ENCODE data around the gene NQO2. TPM values are rescaled to one million over a fixed set of nuclear protein-coding genes. Genes with fewer than 3 reads are reported as not detected.
A peak's percentile ranks its signal among the peaks of the same experiment; 100 is the strongest.

The NQO2 gene
- polyA plus RNA-seq, 1 of the 3 experiments (the other 2 are of a cell fraction) = 19.2 TPM

- H3K4me2 ChIP-seq = peak overlapping the region; percentile 90
- no peak for DNase-seq
- H3K27me3 ChIP-seq (ENCODE audit: insufficient read depth) = no peaks in the 10 kb centered on the region
- no peaks in the 10 kb centered on the region for H4K20me1 ChIP-seq (ENCODE audit: insufficient read depth)
- peak overlapping the region; percentile 40 to 99; a peak in 3 of 4 replicates for H3K27ac ChIP-seq (ENCODE audit: low read depth in 2 of 2, low read length in 1 of 2)
- no peaks in the 10 kb centered on the region for H3K36me3 ChIP-seq (replicated peaks in 1 of 2; ENCODE audit: control insufficient read depth in 1 of 2, insufficient read depth in 2 of 2, low read length in 1 of 2)
- CTCF ChIA-PET = interaction anchor here (0.7 to 5.1 kb wide), 8 partner anchors 9 to 248 kb away, joined by 3 to 88 read pairs (median 4); no protein-coding TSS in a partner anchor
- H2AFZ ChIP-seq (ENCODE audit: low read depth) = no peak overlapping the region
- no peaks in the 10 kb centered on the region for H3K9me3 ChIP-seq
- peaks cover 29% of the 10 kb centered on the region for H3F3A ChIP-seq (replicated peaks; ENCODE audit: insufficient read depth)
- POLR2A ChIA-PET = interaction anchor here (1.1 to 4.5 kb wide), 2 partner anchors 15 to 240 kb away, joined by 3 to 38 read pairs; partner anchors contain the start of gene SERPINB6
- peak overlapping the region; percentile 98; the same call in 1 of the 2 replicates for H3K9ac ChIP-seq
- peaks cover 18 to 19% of the 10 kb centered on the region in 2 experiments for H3K4me1 ChIP-seq (ENCODE audit: control insufficient read depth in 1 of 2, insufficient read depth in 2 of 2, low read depth in 1 of 2, low read length in 1 of 2)
- H3K4me3 ChIP-seq (ENCODE audit: low read depth in 2 of 2, low read length in 1 of 2) = peak overlapping the region in 1 of 2 experiments; percentile 27; a peak in 1 of 4 replicates
- WGBS (ENCODE audit: low lambda C conversion rate) = 19% methylated on average over 4 of the region's 4 CpGs
- peaks cover 4% of the 10 kb centered on the region; the same call in 1 of the 2 replicates for H3K79me2 ChIP-seq (ENCODE audit: insufficient read depth)
- H3K9me2 ChIP-seq = no peaks in the 10 kb centered on the region
- TF ChIP-seq, protein P1, sequence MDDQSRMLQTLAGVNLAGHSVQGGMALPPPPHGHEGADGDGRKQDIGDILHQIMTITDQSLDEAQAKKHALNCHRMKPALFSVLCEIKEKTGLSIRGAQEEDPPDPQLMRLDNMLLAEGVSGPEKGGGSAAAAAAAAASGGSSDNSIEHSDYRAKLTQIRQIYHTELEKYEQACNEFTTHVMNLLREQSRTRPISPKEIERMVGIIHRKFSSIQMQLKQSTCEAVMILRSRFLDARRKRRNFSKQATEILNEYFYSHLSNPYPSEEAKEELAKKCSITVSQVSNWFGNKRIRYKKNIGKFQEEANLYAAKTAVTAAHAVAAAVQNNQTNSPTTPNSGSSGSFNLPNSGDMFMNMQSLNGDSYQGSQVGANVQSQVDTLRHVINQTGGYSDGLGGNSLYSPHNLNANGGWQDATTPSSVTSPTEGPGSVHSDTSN (IDR thresholded peaks at IDR 0.05) = peak; percentile 46; the same call in 1 of the 2 replicates
- TF ChIP-seq MXI1 (IDR thresholded peaks at IDR 0.05; ENCODE audit: low read depth, low read length) (no peak), SIN3A (IDR thresholded peaks at IDR 0.05; ENCODE audit: borderline replicate concordance, low read depth, low read length) (no peak), FOXM1 (IDR thresholded peaks at IDR 0.05; ENCODE audit: low read depth) (no peak), TAF1 (IDR thresholded peaks at IDR 0.05; ENCODE audit: borderline replicate concordance, low read depth, low read length) (no peak), USF1 (IDR thresholded peaks at IDR 0.05; ENCODE audit: borderline replicate concordance, low read depth) (no peak), EZH2phosphoT487 (IDR thresholded peaks at IDR 0.05; ENCODE audit: borderline replicate concordance, low read depth) (no peak), IRF3 (IDR thresholded peaks at IDR 0.05; ENCODE audit: low read depth, low read length) (no peak), FOXJ3 (CRISPR knock-in tag; IDR thresholded peaks at IDR 0.05) (no peak), POLR2AphosphoS5 (IDR thresholded peaks at IDR 0.05; ENCODE audit: low read depth, low read length) (no peak; the same call in 1 of the 2 replicates), MEF2A (IDR thresholded peaks at IDR 0.05; ENCODE audit: borderline replicate concordance, low read depth) (no peak), NFIC (IDR thresholded peaks at IDR 0.05; ENCODE audit: borderline replicate concordance) (peak; percentile 90), RFX5 (IDR thresholded peaks at IDR 0.05; ENCODE audit: low read length) (no peak), TCF12 (IDR thresholded peaks at IDR 0.05) (peak; percentile 68), FOSL2 (IDR thresholded peaks at IDR 0.05; ENCODE audit: borderline replicate concordance, low read depth) (peak; percentile 51; the same call in 1 of the 2 replicates), RCOR1 (IDR thresholded peaks at IDR 0.05; ENCODE audit: low read length) (no peak), SMC3 (IDR thresholded peaks at IDR 0.05; ENCODE audit: low read depth, low read length) (no peak), USF2 (IDR thresholded peaks at IDR 0.05; ENCODE audit: borderline replicate concordance, low read depth, low read length) (no peak), RXRA (IDR thresholded peaks at IDR 0.05; ENCODE audit: borderline replicate concordance, low read depth) (peak; percentile 60), RAD21 (IDR thresholded peaks at IDR 0.05; ENCODE audit: low read length) (no peak), GABPA (IDR thresholded peaks at IDR 0.05; ENCODE audit: low read depth) (no peak), YY1 (IDR thresholded peaks at IDR 0.05; ENCODE audit: low read depth) (no peak), JUND (IDR thresholded peaks at IDR 0.05) (peak; percentile 70), ZBTB33 (IDR thresholded peaks at IDR 0.05; ENCODE audit: borderline replicate concordance, low read depth) (no peak), NRF1 (IDR thresholded peaks at IDR 0.05; ENCODE audit: low read depth, low read length) (no peak)
- TF ChIP-seq, protein P2, sequence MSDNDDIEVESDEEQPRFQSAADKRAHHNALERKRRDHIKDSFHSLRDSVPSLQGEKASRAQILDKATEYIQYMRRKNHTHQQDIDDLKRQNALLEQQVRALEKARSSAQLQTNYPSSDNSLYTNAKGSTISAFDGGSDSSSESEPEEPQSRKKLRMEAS (IDR thresholded peaks at IDR 0.05; ENCODE audit: low read depth) = peak; percentile 62
- TF ChIP-seq, protein P3, sequence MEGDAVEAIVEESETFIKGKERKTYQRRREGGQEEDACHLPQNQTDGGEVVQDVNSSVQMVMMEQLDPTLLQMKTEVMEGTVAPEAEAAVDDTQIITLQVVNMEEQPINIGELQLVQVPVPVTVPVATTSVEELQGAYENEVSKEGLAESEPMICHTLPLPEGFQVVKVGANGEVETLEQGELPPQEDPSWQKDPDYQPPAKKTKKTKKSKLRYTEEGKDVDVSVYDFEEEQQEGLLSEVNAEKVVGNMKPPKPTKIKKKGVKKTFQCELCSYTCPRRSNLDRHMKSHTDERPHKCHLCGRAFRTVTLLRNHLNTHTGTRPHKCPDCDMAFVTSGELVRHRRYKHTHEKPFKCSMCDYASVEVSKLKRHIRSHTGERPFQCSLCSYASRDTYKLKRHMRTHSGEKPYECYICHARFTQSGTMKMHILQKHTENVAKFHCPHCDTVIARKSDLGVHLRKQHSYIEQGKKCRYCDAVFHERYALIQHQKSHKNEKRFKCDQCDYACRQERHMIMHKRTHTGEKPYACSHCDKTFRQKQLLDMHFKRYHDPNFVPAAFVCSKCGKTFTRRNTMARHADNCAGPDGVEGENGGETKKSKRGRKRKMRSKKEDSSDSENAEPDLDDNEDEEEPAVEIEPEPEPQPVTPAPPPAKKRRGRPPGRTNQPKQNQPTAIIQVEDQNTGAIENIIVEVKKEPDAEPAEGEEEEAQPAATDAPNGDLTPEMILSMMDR (IDR thresholded peaks at IDR 0.05) = no peak
Measured at GRCh38 chr6:2986722-2987221, 12.9 kb upstream of the NQO2 start.
